HG02588 (cell line): Measurements from ENCODE around the gene FKBP8.
A peak's percentile ranks its signal among the peaks of the same experiment; 100 is the strongest.

ENCODE experiments used
- ATAC-seq: cut with Tn5 transposase; IDR thresholded peaks from one replicate; pipeline ENCODE4 v1.9.1; 2021; ENCODE audit warnings: mild to moderate bottlenecking, moderate library complexity; ENCODE audit not compliant: unreplicated experiment

Gene FKBP8

DNA sequence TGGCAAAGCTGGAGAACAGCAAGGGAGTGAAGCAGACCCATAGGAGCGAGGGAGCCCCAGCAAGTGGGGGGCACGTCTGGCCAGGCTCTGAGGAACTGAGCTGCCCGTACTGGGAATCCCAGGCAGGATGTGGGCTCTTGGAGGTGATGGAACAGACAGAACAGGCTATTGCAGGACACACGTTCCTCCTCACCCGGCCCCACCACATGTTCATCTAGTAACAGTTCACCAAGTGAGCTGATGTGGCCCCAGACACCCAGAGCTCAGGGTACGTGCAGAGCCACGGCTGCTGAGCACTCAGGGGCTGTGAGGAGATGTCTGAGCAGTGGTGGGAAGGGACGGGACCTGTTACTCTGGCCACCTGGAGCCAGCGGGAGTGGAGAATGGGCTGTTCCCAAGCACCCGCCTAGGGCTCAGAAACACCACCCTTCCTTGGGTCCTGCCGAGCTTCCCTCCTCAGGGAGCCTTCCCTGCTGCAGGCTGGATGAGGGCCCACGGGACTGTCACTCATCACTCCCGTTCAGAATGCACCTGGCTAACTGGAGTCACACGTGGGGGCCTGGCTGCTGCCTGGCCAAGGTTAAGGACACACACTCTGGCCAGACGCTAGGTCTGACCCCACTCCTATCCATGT is 39.9 kb downstream of the FKBP8 start:
- ATAC-seq, result no peak

DNA sequence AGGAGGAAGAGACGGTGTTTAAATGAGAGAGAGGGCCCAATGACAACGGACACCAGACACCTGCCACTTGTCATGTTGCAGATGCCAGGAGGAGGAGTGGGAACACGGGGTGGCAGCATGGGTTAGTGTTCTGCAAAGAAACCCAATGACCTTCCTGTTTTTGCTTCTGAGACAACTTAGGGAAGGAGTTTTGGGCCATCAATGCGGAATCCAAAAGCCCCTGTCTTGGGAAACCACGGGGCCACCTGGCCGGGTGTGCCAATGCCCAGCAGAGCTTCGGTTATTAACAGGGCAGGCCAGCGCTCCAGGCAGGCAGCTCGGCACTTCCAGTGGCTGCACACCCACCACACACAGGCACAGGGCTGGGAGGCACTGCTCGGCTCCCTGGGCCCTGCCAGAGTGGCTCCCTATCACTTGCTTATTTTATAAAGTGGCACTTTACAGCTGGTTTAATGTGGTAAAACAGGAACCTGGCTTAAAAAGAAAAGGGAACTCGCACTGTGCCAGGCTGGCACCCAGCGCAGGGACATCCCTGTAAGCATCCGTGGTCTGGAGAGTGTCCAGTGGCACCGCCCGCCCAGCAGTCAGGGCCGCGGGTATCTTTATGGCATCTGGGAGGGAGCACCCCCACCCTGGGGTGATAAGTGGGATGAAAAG is 40.6 kb downstream of the FKBP8 start:
- no peak for ATAC-seq

DNA sequence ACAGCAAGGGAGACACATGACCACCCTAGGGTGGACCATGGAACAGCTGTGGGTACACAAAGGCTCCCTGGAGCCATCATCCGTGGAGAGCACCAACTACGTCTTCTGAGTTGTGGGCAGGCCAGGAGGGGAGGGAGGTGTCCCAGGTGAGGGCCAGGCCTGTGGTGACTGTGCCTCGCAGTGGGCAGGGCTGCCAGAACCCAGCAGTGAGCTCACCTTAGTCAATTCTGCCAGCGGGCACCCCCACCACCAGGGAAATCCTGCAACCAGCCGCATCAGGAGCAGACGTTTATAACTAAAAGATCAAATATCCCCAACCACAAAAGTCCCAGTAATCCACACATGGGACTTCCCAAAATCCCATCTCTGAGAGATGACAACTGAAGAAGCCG is 41.1 kb downstream of the FKBP8 start:
- ATAC-seq, result no peak

DNA sequence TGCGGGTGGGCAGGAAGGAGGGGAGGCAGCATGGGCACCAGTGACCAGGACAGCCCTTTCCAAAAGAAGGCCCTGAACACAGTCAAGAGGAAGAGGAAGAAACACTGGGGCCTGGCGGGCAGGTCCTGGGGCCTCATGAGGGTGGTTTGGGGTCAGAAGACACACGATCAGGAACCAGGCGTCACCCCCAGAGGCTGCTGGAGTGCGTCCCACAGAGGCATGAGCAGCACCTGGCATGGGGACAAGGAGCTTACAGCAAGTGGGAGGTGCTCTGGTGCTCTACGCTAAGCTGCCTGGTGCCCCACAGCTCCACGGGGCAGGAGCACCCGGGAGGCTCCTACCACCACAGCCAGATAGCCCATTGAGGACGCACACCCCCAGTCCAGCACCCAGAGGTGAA is 41.5 kb downstream of the FKBP8 start:
- ATAC-seq, result no peak

DNA sequence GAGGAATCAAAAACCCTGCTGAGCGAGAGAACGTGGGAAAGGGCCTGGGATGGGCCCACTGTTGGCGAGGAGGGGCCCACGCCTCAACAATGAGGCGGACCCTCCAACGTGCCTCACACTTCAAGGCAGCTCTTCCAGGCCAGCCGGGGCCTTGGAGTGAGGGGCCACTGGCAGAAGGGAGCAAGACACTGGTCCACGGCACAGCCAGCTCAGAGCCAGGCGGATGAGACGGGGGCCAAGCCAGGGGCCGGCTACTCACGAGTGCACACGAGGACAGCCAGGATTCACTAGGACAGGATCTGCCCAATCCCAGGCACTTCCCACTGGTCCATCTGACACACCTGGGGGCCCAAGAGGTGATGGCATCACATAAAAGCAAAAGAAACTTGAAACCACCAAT is 42.0 kb downstream of the FKBP8 start:
- ATAC-seq, result no peak

DNA sequence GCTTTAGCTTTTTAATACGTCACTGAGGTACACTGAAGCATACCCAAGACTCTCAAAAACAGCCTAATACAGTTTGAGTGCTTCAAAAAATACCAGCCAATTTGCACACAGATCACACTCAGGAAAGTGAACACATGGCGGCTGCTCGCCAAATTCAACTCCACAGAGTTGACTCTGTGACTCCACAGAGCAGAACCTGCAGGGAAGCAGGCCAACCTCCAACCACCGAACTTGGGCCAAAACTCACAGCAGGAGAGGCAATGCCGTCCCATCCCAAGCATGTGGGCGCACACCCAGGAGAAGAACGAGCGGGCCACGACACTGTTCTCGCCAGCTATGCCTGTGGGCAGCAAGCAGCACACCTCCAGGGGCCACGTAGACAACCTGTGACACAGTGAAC is 42.6 kb downstream of the FKBP8 start:
- ATAC-seq, result no peak

DNA sequence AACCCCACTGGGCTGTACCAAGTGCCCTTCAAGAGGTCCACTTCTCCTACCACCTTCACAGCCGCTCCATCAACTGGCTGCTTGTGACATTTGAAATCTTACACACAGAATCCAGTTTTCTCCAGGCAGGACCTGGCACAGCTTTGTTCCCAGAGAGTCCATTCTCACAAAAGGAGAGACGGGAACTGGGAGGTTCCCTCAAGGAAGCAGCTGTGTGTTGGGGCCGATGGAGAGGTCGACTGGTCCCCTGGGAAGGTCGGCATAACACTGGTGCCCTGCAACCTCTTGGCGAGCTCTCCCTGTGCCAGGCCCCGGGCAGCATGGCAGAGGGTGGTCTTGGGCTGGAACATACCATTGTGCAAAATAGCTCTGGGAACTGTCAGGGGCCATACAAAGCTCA is 43.0 kb downstream of the FKBP8 start:
- ATAC-seq, result no peak

DNA sequence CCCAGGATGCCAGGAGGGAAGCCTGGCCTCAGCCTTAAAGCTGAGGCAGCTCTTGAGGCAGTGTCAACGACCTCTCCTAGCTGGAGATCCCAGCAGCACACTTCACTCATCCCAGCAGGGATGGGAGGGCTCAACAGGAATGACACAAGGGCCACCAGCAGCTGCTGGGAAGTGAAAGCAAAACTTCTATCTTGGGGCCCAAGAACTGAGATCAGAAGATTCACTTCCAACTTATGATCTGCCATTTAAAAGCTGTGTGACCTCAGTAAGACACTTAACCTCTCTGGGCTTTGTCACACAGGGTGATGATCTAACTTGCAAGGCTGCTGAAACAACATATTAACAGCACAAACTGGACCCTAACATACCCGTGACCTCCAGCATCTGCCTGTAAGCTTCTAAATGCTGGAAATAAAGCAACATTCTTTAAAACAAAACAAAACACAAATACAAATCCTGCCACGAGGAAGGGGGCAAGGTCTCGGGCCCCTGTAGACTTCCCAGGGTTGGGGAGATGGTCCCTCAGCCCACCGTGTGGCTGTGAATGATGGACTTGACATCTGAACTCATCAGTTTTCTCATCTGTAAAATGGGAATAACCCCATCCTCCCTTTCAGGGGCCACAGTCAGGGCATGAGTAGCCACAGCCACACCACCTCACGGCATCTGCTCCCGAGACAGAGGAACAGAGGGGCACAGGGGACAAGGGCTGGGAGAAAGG is 44.2 kb downstream of the FKBP8 start:
- no peak for ATAC-seq

DNA sequence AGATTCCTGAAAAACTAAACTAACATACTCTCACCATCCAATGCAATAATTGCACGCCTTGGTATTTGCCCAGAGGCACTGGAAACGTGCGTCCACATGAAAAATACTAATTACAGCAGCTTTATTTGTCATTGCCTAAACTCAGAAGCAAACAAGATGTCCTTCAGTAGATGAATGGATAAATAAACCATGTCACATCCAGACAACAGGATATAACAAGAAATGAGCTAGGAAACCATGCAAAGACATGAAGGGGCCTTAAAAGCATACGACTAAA is 46.5 kb downstream of the FKBP8 start:
- no peak for ATAC-seq

DNA sequence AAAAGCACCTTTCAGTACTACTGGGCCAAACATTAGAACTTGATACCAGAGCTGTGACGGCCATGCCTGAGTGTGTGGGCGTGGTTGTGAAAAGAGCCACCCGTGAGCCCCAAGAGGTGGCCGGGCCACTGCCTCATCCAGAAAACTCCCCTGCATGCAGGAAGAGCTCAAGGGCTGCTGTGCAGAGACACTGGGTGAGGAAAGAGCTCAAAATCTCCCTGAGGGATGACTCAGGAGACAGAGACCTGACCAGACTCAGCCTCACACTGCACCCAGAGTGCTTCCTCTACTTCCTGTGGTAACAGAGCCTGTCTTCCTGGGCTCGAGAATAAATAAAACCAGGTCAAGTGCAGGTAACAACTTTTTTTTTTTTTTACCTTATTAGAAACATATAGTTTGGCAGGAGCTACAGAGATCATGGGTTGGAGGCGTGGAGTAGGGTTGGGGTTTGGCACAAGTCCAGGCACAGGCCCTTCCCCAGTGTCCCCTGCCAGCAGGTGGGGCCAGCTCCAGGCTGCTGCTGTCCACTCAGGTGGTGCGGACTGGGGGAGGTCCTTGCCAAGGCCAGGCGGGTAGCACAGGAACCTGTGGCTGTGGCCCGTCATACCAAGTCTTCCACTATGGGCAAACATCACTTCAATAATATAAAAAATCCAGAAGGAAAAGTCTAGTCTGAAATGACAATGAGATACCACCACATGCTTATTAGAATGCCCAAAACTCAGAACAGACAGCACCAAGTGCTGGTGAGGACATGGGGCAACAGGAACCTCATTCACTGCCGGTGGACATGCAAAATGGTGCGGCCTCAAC is 47.0 kb downstream of the FKBP8 start:
- peak; percentile 52 for ATAC-seq

DNA sequence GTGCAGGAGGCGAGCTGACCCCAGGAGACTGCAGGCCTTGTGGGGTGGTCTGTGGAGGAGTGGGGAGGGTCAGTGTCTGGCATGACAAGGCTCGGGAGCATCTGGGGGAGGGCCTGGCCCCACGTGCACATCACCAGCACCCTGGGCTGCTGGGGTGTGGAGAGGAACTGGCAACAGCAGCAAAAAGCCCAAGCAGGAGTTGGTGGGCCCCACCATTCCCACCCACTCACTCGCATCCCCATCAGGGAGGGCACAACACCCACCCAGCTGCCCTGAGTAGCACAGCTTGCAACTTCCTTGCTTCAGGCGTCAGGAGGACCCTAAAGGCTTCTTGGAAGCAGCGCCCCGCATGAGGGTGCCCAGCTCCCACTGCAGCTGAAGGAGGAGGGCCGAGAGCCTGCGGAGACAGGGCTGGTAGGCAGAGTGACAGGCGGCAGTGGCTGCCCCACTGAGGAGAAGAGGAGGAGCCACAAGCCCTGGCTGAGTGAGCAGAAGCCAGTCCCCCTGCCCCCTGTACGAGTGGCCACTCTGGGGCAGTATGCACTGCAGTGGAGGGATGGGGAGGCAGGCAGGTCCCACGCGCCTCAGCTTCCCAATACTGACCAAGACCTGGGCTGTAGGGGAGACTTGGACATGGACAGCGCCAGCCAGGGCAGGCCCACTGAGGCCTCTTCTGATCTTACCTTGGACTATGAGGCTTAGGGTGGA is 48.0 kb downstream of the FKBP8 start:
- ATAC-seq, result no peak

DNA sequence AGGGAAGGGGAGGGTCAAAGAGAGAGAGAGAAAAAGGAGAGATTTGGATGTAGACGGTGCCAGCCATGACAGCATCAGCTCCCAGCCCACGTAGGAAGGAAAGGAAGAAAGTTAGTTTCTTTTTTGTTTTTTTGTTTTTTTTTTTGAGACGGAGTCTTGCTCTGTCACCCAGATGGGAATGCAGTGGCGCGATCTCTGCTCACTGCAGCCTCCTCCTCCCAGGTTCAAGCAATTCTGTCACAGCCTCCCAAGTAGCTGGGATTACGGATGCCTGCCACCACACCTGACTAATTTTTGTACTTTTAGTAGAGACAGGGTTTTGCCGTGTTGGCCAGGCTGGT is 49.1 kb downstream of the FKBP8 start:
- no peak for ATAC-seq

DNA sequence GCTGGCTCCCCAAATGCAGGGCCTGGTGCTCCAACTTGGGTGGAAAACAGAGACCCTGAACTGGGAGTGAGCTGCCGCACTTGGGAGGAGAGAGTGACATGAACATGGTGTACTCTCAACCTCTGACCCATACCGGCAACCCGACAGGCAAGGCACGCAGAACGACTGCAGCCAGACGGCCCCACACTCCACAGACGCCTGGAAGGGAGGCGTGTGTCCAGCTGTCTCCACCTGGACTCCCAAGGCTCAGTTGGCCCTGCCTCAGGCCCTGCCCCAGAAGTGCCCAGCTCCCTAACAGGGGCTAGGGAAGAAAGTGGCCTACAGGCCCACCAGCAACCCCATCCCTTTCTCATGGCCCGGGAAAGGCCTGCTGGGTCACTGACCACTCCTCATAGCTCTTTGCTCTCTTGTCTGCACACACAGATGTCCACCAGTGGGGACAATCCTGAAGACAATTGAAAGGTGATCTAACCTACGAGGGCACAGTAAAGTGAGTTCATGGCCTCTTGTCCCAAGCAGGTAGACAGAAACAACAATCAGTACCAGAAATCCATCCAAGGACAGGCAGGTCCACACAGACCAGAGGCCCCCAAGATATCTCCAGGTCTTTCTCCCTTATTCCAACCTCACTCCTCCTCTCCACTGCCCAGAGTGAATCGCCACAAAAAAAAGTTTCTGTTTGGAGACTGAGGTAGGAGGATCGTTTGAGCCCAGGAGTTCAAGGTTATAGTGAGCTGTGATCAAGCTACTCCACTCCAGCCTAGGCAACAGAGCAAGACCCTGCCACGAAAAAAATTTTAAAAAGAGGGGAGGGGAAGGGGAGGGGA is 49.7 kb downstream of the FKBP8 start:
- ATAC-seq, result no peak

DNA sequence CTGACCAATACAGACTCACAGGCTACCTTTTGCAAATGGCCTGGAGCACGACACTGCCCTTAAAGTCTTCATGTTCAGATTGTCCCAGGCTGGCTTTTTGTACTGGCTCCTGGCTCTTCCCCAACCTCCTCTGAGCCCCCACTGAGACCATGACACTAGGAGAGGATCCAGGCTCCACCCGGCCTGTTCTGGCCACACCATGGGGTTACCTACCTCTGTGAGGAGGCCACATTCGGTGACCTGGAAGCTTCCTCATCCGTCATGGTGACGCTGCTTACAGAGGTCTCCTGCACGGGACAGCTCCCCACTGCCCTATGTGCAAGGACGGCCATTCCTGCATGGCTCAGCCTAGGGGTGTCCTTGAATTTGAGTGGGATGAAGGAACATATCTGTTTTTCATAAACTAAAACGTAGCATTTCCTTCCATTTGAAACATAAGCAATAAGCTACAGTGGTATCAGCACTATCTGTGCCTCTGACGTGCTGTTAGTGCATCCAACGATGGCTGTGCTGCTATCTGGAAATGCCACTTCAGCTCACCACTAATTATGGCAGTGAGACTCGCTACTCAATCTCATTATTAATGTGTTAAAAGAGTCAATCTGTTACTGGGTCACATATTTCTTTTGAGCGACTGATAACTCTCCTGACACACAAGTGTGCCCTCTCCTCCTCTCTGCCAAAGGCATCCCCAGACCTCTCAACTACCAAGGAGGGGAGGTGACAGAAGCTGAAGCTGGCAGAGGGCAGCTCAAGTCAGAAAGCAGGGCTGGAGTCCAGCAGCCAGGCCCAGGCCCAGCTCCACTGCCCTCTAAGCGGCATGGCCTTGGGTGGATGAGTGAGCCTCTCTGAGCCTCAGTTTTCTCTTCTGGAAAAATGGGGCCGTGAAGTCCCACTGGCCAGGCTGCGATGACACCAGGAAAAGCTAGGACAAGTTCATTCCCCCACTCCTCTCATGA is 51.1 kb downstream of the FKBP8 start:
- ATAC-seq, result no peak

DNA sequence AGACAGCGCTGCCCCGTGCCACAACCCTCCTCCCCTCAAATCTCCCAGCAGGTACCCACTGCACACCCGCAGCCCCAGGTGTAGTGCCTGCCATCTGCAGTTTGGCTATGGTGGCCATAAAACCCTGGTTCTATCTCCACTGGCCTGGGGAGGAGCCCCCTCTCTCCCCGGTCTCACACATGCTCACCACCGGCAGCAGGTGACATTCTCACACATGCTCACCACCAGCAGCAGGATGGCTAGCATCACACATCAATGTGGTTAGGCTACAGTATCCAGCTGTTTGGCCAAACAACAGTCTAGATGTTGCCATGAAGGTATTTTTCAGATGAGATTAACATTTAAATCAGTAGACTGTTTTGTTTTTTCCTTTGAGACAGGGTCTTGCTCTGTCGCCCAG is 52.6 kb downstream of the FKBP8 start:
- ATAC-seq, result no peak

DNA sequence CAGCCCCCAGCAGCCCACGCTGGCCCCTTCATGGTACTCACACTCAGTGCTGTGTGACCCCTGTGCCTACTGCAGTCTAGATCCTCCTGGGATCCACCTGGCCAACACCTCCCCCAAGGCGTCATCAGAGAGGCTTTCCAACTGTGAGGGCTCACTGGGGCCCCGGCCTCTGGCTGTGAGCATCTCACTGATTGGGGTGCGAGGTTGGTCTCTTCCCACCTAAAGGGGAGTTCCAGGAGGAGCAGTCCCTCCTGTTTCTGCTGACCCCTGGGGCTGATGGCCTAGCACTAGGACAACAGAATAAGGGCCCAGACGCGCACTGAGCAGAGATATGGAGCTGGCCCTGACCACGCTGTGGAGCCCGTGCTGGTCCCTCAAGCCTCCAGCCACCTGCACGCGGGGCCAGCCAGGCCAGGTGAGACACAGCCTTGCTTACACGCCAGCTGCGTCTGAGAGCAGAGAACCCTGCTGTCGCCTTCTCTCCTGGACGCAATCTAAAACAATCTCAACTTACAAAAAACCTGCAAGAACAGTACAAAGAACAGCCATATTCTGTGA is 53.7 kb downstream of the FKBP8 start:
- no peak for ATAC-seq

DNA sequence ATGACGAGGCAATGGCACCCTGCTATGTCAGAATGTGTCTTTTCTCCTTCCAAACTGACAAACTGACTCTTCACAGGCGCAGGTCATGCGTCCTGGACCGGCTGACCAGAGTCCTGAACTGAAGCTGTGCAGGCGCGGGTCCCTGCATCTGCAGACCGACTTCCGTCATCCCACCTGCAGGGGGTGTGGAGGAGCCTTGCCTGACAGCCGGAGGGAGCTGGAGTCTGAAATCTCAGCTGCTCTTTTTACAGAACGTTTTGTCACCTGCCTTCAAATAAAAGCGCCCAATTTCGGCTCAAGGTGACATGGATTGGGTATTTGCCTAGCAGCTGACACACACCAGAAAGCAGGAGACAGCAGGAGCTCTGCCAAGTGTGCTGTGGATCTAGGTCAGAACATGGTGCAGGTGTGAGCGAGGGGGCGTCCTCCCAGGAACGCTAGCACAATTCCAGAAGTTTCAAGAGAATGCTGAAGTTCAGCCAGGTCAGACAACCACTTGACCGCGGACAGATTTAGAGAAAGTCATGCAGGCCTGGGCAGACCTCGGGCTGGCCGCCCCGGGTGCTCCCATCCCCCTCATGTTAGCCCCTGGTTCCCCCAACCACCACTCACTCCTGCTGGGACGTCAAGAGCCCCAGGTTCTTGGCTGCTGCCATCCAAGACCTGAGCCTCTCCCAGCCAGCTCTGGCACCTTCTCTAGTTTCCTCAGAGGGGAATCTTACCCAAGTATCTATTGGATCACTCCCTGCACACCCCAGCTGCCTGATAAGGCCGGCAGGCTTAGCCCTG is 54.3 kb downstream of the FKBP8 start:
- no peak for ATAC-seq

DNA sequence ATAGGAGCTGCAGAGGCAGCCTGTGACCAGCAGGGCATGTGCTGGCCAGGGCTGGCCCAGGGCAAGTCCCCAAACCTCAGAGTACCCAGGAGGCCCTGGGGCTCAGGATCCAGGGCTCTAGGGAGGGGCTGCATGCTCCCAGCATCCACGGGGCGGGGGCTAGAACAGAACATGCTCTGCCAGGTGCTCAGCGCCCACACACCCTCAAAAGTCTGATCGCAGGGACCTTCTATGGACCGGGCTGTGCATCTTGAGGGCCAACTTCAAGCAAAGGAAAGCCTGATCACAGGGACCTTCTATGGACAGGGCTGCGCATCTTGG is 55.0 kb downstream of the FKBP8 start:
- ATAC-seq, result no peak
